NCI-H526 treated with DMSO at 0.1 percent for 48 hours (cell line): ENCODE results near the gene RANBP2.

Source experiments
- DNase-seq: peaks from one replicate; lab custom pipeline; 2025; lab: John Stamatoyannopoulos, UW

The RANBP2 gene

DNA sequence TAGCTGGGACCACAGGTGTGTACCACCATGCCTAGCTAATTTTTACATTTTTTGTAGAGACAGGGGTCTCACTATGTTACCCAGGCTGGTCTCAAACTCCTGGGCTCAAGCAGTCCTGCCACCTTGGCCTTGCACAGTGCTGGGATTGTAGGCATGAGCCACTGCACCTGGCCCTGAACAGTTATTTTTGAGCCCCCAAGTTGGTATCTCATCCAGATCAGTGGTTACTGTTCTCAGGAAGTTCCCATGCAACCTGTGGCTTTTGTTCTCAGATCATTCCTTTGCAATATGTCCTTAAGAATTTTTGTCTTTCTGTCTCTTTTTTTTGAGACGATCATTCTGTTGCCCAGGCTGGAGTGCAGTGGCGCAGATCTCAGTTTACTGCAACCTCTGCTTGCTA, 59.6 kb downstream of the RANBP2 start:
- DNase-seq: no peak

DNA sequence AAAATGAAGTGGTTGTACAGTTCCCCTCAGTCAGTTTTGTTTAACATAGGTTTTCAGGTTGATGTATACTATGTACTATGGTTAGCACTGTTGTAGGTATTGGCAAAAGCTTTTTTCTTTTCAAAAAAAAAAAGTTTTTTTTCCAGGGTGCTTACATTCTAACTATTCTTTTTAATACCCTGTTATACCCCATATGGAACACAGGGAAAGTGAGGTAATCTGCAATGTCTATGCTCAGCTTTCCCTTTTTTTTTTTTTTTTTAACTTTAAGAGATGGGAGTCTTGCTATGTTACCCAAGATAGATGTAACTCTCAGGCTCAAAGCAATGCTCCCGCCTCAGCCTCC, 66.7 kb downstream of the RANBP2 start:
- DNase-seq: no peak

DNA sequence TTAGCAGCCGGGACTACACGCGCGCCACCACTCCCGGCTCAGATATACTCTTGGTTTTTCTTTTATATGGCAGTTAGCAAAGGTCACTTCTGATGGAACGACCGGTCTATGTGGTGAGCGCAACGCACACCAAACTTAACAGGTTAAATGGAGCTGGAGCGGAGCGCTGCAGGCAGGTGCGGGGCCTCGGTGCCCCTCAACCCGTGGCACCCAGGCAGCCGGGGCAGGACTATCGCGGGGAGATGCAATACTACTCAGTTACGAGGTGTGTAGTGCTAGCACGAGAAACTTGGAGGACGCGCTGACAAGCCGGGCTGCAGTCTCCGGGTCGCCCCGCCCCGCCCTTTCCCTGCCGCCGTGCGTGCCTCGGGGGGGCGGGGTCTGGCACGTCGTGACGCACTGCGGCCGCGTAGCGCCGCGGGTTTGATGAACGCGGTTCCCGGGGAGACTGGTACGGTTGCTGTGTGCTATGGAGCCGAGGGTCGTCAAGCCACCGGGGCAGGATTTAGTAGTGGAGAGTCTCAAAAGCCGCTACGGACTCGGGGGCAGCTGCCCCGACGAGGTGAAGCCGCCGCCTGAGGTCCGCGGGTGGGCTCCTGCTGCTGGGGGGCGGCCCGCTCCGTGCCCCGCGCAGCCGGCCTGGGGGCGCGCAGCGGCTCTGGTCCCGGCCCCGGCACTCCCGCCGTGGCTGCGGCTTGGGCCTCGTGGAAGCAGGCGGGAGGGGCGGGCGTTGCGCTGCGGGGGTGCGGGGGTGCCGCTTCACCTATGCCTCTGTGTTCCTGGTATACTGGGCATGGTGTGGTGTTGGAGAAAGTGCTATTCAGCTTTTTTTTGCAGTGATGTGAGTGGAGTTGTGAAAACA, 67.3 kb downstream of the RANBP2 start, which contains the start of gene CCDC138:
TSS of gene CCDC138 (plus strand) at position 418 of the 862 bp plus-strand sequence. CDS start at position 470, 52 bp downstream.
- peak; percentile 86 for DNase-seq

GRCh38 chr2:108787216-108787541, 67.9 kb downstream of the RANBP2 start:
- no peak for DNase-seq

GRCh38 chr2:108803045-108803736, 83.9 kb downstream of the RANBP2 start:
- DNase-seq: no peak

DNA sequence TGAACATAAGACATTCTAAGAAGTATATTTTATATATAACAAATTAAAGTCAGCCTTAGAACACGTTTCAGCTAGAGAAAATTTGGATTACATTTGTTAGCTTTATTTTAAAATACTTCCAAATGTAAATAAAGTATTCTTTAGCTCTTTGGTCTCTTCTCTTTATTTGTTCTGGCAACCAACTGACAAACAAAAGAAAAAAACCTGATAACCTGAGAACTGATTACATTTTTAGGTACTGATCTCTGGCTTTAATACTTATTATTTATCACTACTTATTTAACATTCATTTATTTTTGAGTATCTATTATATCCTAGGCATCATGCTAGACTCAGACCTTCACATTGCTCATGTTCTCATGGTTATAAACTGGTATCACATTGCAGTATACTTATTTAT, 85.8 kb downstream of the RANBP2 start:
- no peak for DNase-seq

DNA sequence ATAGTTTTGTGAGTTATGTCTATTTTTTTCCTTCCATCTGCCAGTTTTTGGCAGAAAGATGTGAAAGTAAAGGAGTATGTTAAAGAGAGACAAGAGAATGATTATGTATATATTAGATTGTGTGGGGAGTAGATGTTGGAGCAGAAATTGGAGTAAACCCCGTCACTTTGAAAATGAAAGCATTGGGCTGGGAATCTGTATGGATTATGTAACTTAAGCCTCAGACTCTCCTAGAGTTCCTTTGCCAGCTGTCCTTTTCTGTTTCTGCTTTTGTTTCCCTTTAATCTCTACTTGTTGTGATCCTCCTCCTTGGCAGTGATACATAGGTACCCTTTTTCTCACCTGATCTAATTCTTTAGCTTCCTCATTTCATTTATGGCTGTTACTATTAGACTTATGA, 86.5 kb downstream of the RANBP2 start:
- no peak for DNase-seq

DNA sequence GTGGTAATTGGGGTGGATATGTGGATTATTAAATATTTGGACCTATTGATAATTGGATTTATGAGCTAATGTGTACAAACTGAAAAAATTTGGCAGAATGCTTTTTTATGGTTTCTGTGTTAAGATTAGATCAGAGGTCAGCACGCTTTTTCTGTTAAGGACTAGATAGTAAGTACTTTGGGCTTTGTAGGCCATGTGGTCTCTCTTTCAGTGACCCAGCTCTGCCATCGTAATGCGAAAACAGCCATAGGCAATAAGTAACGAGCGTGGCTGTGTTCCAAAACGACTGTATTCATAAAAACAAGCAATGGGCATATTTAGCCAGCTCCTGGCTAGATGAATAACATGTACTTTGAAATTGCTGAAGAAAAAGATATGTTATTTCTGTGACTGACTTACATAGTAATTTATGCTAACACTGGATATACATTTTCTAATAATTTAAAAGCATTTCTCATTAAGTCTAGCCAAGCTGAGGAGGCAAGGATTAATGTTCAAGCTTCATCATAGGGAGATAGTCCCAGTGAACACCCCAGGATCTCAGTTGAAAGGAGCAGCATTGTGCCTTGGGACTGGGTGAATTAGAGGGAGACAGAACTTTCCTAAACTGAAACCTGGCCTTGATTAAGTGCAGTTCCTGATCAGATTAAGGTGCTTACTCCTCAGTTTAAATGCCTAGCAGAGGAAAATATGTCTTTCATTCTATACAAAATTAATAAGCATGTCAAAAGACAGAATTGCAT, 87.3 kb downstream of the RANBP2 start:
- DNase-seq: no peak

GRCh38 chr2:108809936-108810335, 90.7 kb downstream of the RANBP2 start:
- no peak for DNase-seq

- no peak for DNase-seq
These were observed 92.0 kb downstream of the RANBP2 start for GRCh38 chr2:108810993-108811957.

DNA sequence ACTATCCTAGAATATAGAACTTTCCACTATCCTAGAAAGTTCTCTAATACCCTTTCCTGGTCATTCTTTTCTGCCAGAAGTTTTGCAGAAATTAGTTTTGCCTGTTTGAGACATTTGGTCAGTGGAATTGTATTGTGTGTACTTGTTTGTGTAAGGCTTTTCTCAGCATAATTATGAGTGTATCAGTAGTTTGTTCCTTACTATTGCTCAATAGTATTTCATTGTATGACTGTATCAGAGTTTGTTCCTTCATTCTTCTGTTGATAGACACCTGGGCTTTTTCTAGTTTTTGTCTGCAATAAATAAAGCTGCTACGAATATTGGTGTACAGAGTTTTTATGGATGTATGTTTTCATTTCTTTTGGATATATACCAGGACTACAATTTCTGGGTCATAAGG, 94.5 kb downstream of the RANBP2 start:
- DNase-seq: no peak

DNA sequence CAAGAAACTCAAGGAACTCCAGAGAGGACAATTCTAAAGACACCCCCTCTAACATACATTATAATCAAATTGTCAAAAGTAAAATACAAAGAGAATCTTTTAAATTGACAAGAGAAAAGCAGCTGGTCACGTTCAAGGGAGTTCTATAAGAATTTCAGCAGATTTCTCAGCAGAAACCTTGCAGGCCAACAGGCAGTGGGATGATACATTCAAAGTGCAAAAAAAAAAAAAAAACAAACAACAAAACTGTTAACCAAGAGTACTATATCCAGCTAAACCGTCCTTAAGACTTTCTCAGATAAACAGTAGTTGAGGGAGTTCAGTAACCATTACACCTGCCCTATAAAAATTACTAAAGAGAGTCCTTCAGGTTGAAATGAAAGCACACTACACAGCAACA, 101.2 kb downstream of the RANBP2 start:
- DNase-seq: no peak

GRCh38 chr2:108823286-108823685, 104.0 kb downstream of the RANBP2 start:
- DNase-seq: no peak

- DNase-seq: no peak
These were observed 105.2 kb downstream of the RANBP2 start for GRCh38 chr2:108824316-108825070.

DNA sequence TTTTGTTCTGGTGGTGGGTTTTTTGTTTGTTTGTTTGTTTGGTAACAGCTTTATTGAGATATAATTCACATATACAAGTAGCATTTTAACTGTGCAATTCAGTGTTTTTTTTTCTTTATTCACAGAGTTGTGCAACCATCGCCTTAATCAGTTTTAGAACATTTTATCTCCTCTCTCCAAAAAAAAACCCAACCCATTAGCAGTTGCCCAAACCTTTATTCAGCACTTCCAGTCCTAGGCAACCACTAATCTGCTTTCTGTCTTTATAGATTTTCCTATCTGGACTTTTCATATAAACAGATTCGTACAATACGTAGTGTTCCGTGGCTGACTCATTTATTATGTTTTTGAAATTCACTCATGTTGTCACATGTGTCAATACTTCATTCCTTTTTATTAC, 106.0 kb downstream of the RANBP2 start:
- DNase-seq: no peak

DNA sequence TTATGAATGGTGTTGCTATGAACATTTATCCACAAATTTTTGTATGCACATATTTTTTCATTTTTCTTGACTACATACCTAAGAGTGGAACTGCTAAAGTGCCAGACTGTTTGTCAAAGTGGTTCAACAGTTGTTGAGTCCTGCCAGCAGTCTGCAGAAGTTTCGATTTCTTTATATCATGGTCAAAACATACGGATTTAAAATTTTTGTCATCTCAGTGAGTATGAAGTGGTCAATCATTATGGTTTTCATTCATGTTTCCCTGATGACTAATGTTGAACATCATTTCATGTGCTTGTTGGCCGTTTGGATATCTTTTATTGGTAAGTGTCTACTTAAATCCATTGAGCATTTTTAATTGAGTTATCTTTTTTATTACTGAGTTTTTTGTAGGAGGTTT, 106.5 kb downstream of the RANBP2 start:
- DNase-seq: no peak

DNA sequence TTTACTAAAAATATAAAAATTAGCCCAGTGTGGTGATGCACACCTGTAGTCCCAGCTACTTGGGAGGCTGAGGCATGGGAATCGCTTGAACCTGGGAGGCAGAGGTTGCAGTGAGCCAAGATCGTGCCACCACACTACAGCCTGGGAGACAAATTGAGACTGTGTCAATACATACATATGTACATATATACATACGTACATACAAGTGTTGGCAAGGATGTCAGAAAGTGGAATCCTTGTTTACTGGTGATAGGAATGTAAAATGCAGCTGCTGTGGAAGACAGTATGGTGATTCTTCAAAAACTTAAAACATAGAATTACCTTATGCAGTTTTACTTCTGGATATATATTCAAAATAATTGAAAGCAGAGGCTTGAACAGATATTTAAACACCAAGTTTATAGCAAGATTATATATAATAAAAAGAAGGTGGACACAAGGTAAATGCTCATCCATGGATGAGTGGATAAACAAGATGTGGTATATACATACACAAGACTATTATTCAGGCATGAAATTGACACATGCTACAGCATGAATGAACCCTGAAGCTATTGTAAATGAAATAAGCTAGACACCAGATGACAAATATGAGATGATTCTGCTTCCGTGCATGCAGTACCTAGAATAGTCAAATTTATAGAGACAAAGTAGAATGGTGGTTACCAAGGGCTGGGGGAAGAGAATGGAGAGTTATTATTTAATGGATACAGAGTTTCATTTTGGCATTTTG, 110.5 kb downstream of the RANBP2 start:
- DNase-seq: no peak

DNA sequence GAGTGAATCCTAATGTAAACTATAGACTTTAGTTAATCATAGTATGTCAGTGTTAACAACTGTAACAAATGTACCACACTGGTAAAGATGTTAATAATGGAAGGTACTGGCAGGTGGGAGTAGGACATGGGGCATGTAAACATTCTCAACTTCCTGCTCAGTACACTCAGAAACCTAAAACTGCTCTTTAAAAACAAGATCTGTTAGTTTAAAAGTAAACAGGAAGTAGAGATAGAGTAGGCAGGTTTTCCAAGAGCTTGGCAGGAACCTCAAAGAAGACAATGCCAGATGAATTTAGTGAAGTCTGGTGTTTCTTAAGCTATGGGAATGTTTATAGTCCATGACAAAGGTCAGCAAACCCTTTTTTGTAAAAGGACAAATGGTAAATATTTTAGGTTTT, 113.9 kb downstream of the RANBP2 start:
- DNase-seq: no peak

DNA sequence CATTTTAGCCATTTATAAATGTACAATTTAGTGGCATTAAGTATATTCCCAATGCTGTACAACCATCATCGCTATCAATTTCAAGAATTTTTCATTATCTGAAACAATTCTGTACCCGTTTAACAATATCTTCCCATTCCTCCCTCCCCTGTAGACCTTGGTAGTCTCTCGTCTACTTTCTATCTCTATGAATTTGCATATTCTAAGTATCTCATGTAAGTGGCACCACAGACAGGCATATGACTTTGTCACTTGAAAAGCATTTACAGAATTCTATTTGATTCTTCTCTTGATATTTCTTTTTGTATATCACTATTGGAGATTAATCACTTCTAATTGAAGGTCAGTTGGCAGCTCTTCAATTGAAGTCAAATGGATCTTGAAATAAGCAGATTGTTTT, 115.3 kb downstream of the RANBP2 start:
- no peak for DNase-seq

- no peak for DNase-seq
These were observed 115.8 kb downstream of the RANBP2 start for GRCh38 chr2:108835040-108835439.
